ENCODE results near the gene OST4. TPM values are rescaled to one million over a fixed set of nuclear protein-coding genes. Genes with fewer than 3 reads are reported as not detected.

Gene OST4
- total RNA-seq, 3 donors from 2014 or later = 225 to 244 (median 229) TPM

GRCh38 chr2:27097341-27097740, 25.9 kb upstream of the OST4 start:
- Mint-ChIP-seq H3K4me3 (no peak overlapping the region), H3K27me3 (ENCODE audit: low read depth) (no peaks in the 10 kb centered on the region), H3K36me3 (ENCODE audit: insufficient read depth) (no peaks in the 10 kb centered on the region), H3K4me1 (ENCODE audit: low read depth) (peaks cover 10% of the 10 kb centered on the region), H3K9me3 (no peaks in the 10 kb centered on the region)
- DNase-seq = no peak
- ATAC-seq = no peak

GRCh38 chr2:27096748-27097297, 25.4 kb upstream of the OST4 start:
- Mint-ChIP-seq H3K36me3 (ENCODE audit: insufficient read depth) (no peaks in the 10 kb centered on the region), H3K4me3 (no peak overlapping the region), H3K4me1 (ENCODE audit: low read depth) (peaks cover 10% of the 10 kb centered on the region), H3K27me3 (ENCODE audit: low read depth) (no peaks in the 10 kb centered on the region), H3K9me3 (no peaks in the 10 kb centered on the region)
- no peak for DNase-seq
- no peak for ATAC-seq

- peak; percentile 87 to 92 for ATAC-seq
- Mint-ChIP-seq H3K4me1 (ENCODE audit: low read depth) (peaks cover 10% of the 10 kb centered on the region), H3K36me3 (ENCODE audit: insufficient read depth) (no peaks in the 10 kb centered on the region), H3K4me3 (peak overlapping the region; percentile 50), H3K27me3 (ENCODE audit: low read depth) (no peaks in the 10 kb centered on the region), H3K9me3 (no peaks in the 10 kb centered on the region)
- no peak for DNase-seq
Measured at GRCh38 chr2:27095745-27096651, 24.5 kb upstream of the OST4 start.

GRCh38 chr2:27095427-27095744, 23.9 kb upstream of the OST4 start:
- H3K27me3 Mint-ChIP-seq (ENCODE audit: low read depth) = no peaks in the 10 kb centered on the region
- no peak for DNase-seq
- no peaks in the 10 kb centered on the region for H3K36me3 Mint-ChIP-seq (ENCODE audit: insufficient read depth)
- no peaks in the 10 kb centered on the region for H3K9me3 Mint-ChIP-seq
- no peak for ATAC-seq
- peaks cover 10% of the 10 kb centered on the region for H3K4me1 Mint-ChIP-seq (ENCODE audit: low read depth)
- H3K4me3 Mint-ChIP-seq = no peak overlapping the region

- ATAC-seq (no peak), DNase-seq (no peak)
- H3K27me3 Mint-ChIP-seq (ENCODE audit: low read depth) = no peaks in the 10 kb centered on the region
- H3K9me3 Mint-ChIP-seq = no peaks in the 10 kb centered on the region
- H3K4me1 Mint-ChIP-seq (ENCODE audit: low read depth) = peaks cover 10% of the 10 kb centered on the region
- H3K4me3 Mint-ChIP-seq = no peak overlapping the region
- no peaks in the 10 kb centered on the region for H3K36me3 Mint-ChIP-seq (ENCODE audit: insufficient read depth)
Measured at GRCh38 chr2:27094353-27094984, 23.0 kb upstream of the OST4 start.

GRCh38 chr2:27093430-27094352, 22.2 kb upstream of the OST4 start:
- no peaks in the 10 kb centered on the region for H3K36me3 Mint-ChIP-seq (ENCODE audit: insufficient read depth)
- ATAC-seq = no peak
- H3K4me1 Mint-ChIP-seq (ENCODE audit: low read depth) = peaks cover 10% of the 10 kb centered on the region
- H3K4me3 Mint-ChIP-seq = no peak overlapping the region
- H3K27me3 Mint-ChIP-seq (ENCODE audit: low read depth) = no peaks in the 10 kb centered on the region
- no peaks in the 10 kb centered on the region for H3K9me3 Mint-ChIP-seq
- DNase-seq = no peak

- no peak overlapping the region for H3K4me3 Mint-ChIP-seq
- H3K36me3 Mint-ChIP-seq (ENCODE audit: insufficient read depth) = no peaks in the 10 kb centered on the region
- H3K4me1 Mint-ChIP-seq (ENCODE audit: low read depth) = peaks cover 10% of the 10 kb centered on the region
- DNase-seq (no peak), ATAC-seq (no peak)
- no peaks in the 10 kb centered on the region for H3K27me3 Mint-ChIP-seq (ENCODE audit: low read depth)
- no peaks in the 10 kb centered on the region for H3K9me3 Mint-ChIP-seq
Measured at GRCh38 chr2:27092696-27093429, 21.4 kb upstream of the OST4 start.

GRCh38 chr2:27091746-27092695, 20.6 kb upstream of the OST4 start:
- H3K4me1 Mint-ChIP-seq (ENCODE audit: low read depth) = peaks cover 13% of the 10 kb centered on the region
- no peaks in the 10 kb centered on the region for H3K27me3 Mint-ChIP-seq (ENCODE audit: low read depth)
- ATAC-seq (no peak), DNase-seq (no peak)
- H3K4me3 Mint-ChIP-seq = no peak overlapping the region
- no peaks in the 10 kb centered on the region for H3K36me3 Mint-ChIP-seq (ENCODE audit: insufficient read depth)
- no peaks in the 10 kb centered on the region for H3K9me3 Mint-ChIP-seq

GRCh38 chr2:27089111-27089954, 17.9 kb upstream of the OST4 start:
- Mint-ChIP-seq H3K27me3 (ENCODE audit: low read depth) (no peaks in the 10 kb centered on the region), H3K9me3 (no peaks in the 10 kb centered on the region), H3K4me3 (no peak overlapping the region), H3K36me3 (ENCODE audit: insufficient read depth) (no peaks in the 10 kb centered on the region), H3K4me1 (ENCODE audit: low read depth) (peaks cover 10% of the 10 kb centered on the region)
- no peak for DNase-seq
- no peak for ATAC-seq

GRCh38 chr2:27088634-27089033, 17.2 kb upstream of the OST4 start:
- Mint-ChIP-seq H3K4me3 (no peak overlapping the region), H3K27me3 (ENCODE audit: low read depth) (no peaks in the 10 kb centered on the region), H3K36me3 (ENCODE audit: insufficient read depth) (no peaks in the 10 kb centered on the region), H3K9me3 (no peaks in the 10 kb centered on the region), H3K4me1 (ENCODE audit: low read depth) (peaks cover 10% of the 10 kb centered on the region)
- no peak for DNase-seq
- no peak for ATAC-seq

- ATAC-seq (no peak), DNase-seq (no peak)
- peaks cover 10% of the 10 kb centered on the region for H3K4me1 Mint-ChIP-seq (ENCODE audit: low read depth)
- H3K27me3 Mint-ChIP-seq (ENCODE audit: low read depth) = no peaks in the 10 kb centered on the region
- H3K4me3 Mint-ChIP-seq = peak overlapping the region; percentile 29
- H3K9me3 Mint-ChIP-seq = no peaks in the 10 kb centered on the region
- H3K36me3 Mint-ChIP-seq (ENCODE audit: insufficient read depth) = no peaks in the 10 kb centered on the region
Measured at GRCh38 chr2:27087823-27088410, 16.5 kb upstream of the OST4 start.

All from activated T-cell treated with anti-CD3 and anti-CD28 coated beads, Interleukin-2, amount 50 U/mL, for 4 hours (primary cell).